Measurements from ENCODE around the gene LRRC8A. TPM values are rescaled to one million over a fixed set of nuclear protein-coding genes. Genes with fewer than 3 reads are reported as not detected.

The LRRC8A gene
- total and polyA plus RNA-seq, 2 of the 4 experiments (the other 2 are of a cell fraction) = 42.8 to 60.9 TPM

- peaks cover 6% of the 10 kb centered on the region; the same call in 1 of the 2 replicates for H4K20me1 ChIP-seq (ENCODE audit: insufficient read depth, low read length)
- no TSS peak for BruUV-seq (replicated peaks)
- no peak overlapping the region for H3K23ac ChIP-seq (ENCODE audit: low read depth, low read length)
- TF ChIP-seq USF2 (IDR thresholded peaks at IDR 0.05; ENCODE audit: low read depth, low read length) (no peak), CHD1 (IDR thresholded peaks at IDR 0.05; ENCODE audit: low read depth, low read length) (no peak), CEBPB (IDR thresholded peaks at IDR 0.05; ENCODE audit: low read depth, low read length) (no peak), MAZ (IDR thresholded peaks at IDR 0.05; ENCODE audit: borderline replicate concordance, low read depth, low read length) (no peak), FOS (IDR thresholded peaks at IDR 0.05; ENCODE audit: low read depth, low read length) (no peak)
- H3K27ac ChIP-seq (ENCODE audit: insufficient read depth, low read length) = no peak overlapping the region
- H4K5ac ChIP-seq (ENCODE audit: low read depth, low read length) = no peak overlapping the region
- WGBS, 2 experiments (ENCODE audit: extremely low coverage in 2 of 2, insufficient read length in 1 of 2) = 100% methylated on average over 1 of the region's 5 CpGs; no CpG with 5 or more reads in 1 of the 2 experiments
- peaks cover 18 to 61% of the 10 kb centered on the region in 2 experiments for H3K79me1 ChIP-seq (ENCODE audit: low read depth in 1 of 2, low read length in 2 of 2)
- H2BK5ac ChIP-seq (ENCODE audit: low read depth, low read length, poor library complexity, severe bottlenecking) = no peak overlapping the region
- H3K9ac ChIP-seq (ENCODE audit: low read depth, low read length) = no peak overlapping the region
- peaks cover 2% of the 10 kb centered on the region; the same call in 1 of the 2 replicates for H3K4me1 ChIP-seq (ENCODE audit: control insufficient read depth, insufficient read depth, low read length)
- no peak overlapping the region for H3K4me2 ChIP-seq (ENCODE audit: low read depth, low read length)
- peaks cover 5% of the 10 kb centered on the region; the same call in 1 of the 2 replicates for H3K9me1 ChIP-seq (ENCODE audit: insufficient read depth, low read length)
- H2BK15ac ChIP-seq (ENCODE audit: low read depth, low read length) = no peak overlapping the region
- no peak overlapping the region for H3K18ac ChIP-seq (ENCODE audit: low read depth, low read length)
- ATAC-seq (ENCODE audit: low read depth) = no peak
- no peaks in the 10 kb centered on the region for H3K9me3 ChIP-seq (ENCODE audit: control insufficient read depth, insufficient read depth, low read length)
- H3K4ac ChIP-seq (ENCODE audit: low read depth, low read length) = no peak overlapping the region
- H4K8ac ChIP-seq (ENCODE audit: low read depth in 2 of 2, low read length in 2 of 2) = no peak overlapping the region
- H2AFZ ChIP-seq (replicated peaks; ENCODE audit: low read length, poor library complexity) = no peak overlapping the region
- no peak overlapping the region for H2AK5ac ChIP-seq (ENCODE audit: low read depth, low read length)
- H3K56ac ChIP-seq (ENCODE audit: extremely low read depth, insufficient read depth, low read length) = no peak overlapping the region
- no peak for DNase-seq
- CTCF ChIA-PET = interaction anchor here (0.6 kb wide), 1 partner anchor 70 kb away, joined by 4 read pairs; no protein-coding TSS in a partner anchor
- no peak overlapping the region for H4K91ac ChIP-seq (ENCODE audit: insufficient read depth, low read depth, low read length)
- no peak overlapping the region for H3K4me3 ChIP-seq (ENCODE audit: insufficient read depth, low read depth, low read length)
- no peaks in the 10 kb centered on the region for H3K27me3 ChIP-seq (ENCODE audit: control insufficient read depth, insufficient read depth, low read length)
- no peak overlapping the region for H2BK20ac ChIP-seq (ENCODE audit: low read depth, low read length)
- H2AK9ac ChIP-seq (replicated peaks; ENCODE audit: low read depth, low read length, poor library complexity) = no peak overlapping the region
- no peak overlapping the region for H2BK120ac ChIP-seq (ENCODE audit: low read depth, low read length)
- H3K14ac ChIP-seq (replicated peaks; ENCODE audit: low read depth, low read length) = no peak overlapping the region
- intact Hi-C loops (cut with micrococcal nuclease) (no loop called here), in situ Hi-C loops (cut with MboI; ENCODE audit: low sequenced_read_pairs) (no loop called here), dilution Hi-C loops (cut with HindIII; ENCODE audit: low sequenced_read_pairs, unreplicated experiment) (no loop called here)
- no peaks in the 10 kb centered on the region for H3K36me3 ChIP-seq (ENCODE audit: control insufficient read depth, insufficient read depth, low read length)
- POLR2A ChIA-PET (ENCODE audit: unreplicated experiment) = interaction anchor here (0.6 kb wide), 1 partner anchor 1401 kb away, joined by 3 read pairs; no protein-coding TSS in a partner anchor
Measured at GRCh38 chr9:128877852-128878251, 4.1 kb upstream of the LRRC8A start.
